BLaER1 (cell line): ENCODE data around the gene SEC16A.
A peak's percentile ranks its signal among the peaks of the same experiment; 100 is the strongest.

Source experiments
- H3K27ac ChIP-seq: shearing (Covaris generic); formaldehyde crosslinking; 2 replicates; pipeline ENCODE4 v1.8.1; 2022
- H3K27me3 ChIP-seq: shearing (Covaris generic); formaldehyde crosslinking; 2 replicates; pipeline ENCODE4 v1.8.1; 2022
- H3K36me3 ChIP-seq: shearing (Covaris generic); formaldehyde crosslinking; 2 replicates; pipeline ENCODE4 v1.8.1; 2022
- H3K4me1 ChIP-seq: shearing (Covaris generic); formaldehyde crosslinking; 2 replicates; pipeline ENCODE4 v1.8.1; 2022
- H3K4me2 ChIP-seq: shearing (Covaris generic); formaldehyde crosslinking; 2 replicates; pipeline ENCODE4 v1.8.1; 2022
- H3K4me3 ChIP-seq: shearing (Covaris generic); formaldehyde crosslinking; 2 replicates; pipeline ENCODE4 v1.8.1; 2022
- H3K9ac ChIP-seq: shearing (Covaris generic); formaldehyde crosslinking; 2 replicates; pipeline ENCODE4 v1.8.1; 2022
- H3K9me3 ChIP-seq: shearing (Covaris generic); formaldehyde crosslinking; 2 replicates; pipeline ENCODE4 v1.8.1; 2022
- H4K20me1 ChIP-seq: shearing (Covaris generic); formaldehyde crosslinking; 2 replicates; pipeline ENCODE4 v1.8.1; 2022
- Cebpa-rat ChIP-seq: shearing (Covaris generic); IDR thresholded peaks from 2 replicates; pipeline ENCODE4 v1.8.1; 2022

Gene SEC16A

DNA sequence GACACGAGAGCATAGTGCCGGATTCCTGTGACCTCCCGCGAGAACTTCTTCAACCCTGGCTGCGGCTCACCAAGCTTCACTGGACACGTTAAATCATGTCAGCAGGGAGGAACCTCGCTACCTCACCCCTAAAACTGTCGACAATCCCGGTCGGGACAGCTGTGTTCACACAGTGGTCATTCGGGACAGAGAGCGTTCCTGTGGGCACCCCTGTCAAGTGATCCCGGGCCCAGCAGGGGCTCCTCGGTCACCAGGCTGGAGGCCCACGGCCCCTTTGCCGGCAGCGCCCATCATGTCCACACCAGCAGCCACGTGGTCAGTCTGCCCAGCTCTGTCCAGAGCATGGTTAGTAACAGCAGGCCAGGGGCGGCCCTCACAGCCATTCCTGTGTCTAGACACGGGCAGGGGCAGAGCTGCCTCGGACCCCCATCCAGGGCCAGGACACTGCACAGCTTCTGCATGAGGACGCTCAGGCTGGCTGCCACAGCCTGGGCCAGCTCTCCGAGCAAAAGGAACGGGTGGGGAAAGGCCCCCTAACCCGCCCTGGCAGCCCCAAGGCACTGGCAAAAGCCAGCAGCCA is 46.7 kb downstream of the SEC16A start:
- peaks cover 86% of the 10 kb centered on the region for H4K20me1 ChIP-seq
- H3K9me3 ChIP-seq = no peaks in the 10 kb centered on the region
- peaks cover 42% of the 10 kb centered on the region for H3K4me1 ChIP-seq
- H3K27me3 ChIP-seq = no peaks in the 10 kb centered on the region
- peak overlapping the region; percentile 96 for H3K4me2 ChIP-seq
- peaks cover 55% of the 10 kb centered on the region for H3K36me3 ChIP-seq
- H3K9ac ChIP-seq = no peak overlapping the region
- TF ChIP-seq Cebpa-rat = no peak
- no peak overlapping the region for H3K27ac ChIP-seq
- no peak overlapping the region for H3K4me3 ChIP-seq

DNA sequence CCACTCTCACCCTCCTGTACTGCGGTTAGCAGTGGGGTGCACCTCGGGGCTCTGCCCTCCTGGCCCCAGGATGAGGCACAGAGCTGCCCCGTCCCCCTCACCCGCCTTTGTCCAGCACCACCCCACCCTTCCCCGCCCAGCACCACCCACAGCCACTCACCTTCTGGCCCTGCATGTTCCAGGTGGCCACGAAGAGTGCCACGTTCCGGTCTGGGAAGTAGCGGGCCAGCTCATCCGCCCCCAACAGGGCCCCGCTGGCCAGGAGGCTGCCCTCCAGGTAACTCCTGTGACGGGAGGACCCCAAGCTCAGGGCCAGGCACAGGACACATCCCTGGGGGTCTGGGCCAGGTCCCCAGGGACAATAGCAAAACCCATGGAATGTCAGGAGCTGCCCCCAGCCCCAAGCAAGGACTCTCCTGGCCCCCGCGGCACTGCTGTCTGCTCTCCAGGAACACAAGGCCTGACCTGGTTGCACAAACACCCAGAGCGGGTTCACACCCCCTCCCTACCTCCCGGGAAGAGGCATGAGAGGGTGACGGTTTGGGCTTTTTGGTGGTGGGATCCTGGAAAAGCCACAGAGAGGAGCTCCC is 48.2 kb downstream of the SEC16A start:
- Histone ChIP-seq H3K4me2 (no peak overlapping the region), H3K4me3 (no peak overlapping the region), H3K27ac (no peak overlapping the region), H4K20me1 (peaks cover 84% of the 10 kb centered on the region), H3K9me3 (no peaks in the 10 kb centered on the region), H3K27me3 (no peaks in the 10 kb centered on the region), H3K36me3 (peaks cover 68% of the 10 kb centered on the region), H3K4me1 (peaks cover 27% of the 10 kb centered on the region), H3K9ac (no peak overlapping the region)
- no peak for TF ChIP-seq Cebpa-rat

- H3K4me3 ChIP-seq = no peak overlapping the region
- H4K20me1 ChIP-seq = peaks cover 90% of the 10 kb centered on the region
- H3K27me3 ChIP-seq = no peaks in the 10 kb centered on the region
- peaks cover 74% of the 10 kb centered on the region for H3K36me3 ChIP-seq
- no peak overlapping the region for H3K9ac ChIP-seq
- peaks cover 27% of the 10 kb centered on the region for H3K4me1 ChIP-seq
- no peak overlapping the region for H3K27ac ChIP-seq
- no peaks in the 10 kb centered on the region for H3K9me3 ChIP-seq
- no peak for TF ChIP-seq Cebpa-rat
- no peak overlapping the region for H3K4me2 ChIP-seq
Measured at GRCh38 chr9:136433849-136434579, 48.8 kb downstream of the SEC16A start.

DNA sequence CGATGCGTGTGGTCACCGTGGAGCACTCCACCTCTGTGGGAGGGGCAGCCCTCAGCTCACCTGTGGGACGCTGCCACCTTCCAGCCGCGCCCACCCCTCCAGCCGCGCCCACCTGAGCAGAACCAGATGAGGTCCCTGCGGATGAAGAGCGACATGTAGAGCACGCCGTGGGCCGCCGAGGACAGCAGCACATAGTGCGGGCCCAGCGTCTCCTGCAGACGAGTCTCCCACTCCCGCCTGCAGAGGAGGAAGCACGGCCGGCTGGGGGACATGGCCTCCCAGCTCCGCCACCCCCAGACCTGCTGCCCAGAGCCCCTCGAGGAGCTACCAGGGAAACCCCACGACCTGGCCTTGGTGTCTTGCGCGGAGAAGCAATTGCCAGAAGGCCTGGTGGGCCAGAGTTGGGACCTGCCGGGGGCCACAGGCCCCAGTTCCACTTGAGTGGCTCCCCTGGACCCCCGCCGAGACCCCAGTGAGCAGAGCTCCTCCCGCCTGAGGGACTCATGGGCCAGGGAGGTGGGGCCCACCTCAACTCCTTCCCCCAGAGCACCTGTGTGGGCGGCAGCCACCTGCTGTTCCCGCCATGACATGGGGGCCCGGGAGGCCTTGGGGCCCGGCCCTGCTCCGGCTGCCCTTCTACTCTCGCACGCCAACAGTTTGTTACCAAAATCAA is 49.7 kb downstream of the SEC16A start:
- H4K20me1 ChIP-seq = peaks cover 84% of the 10 kb centered on the region
- H3K4me1 ChIP-seq = peaks cover 24% of the 10 kb centered on the region
- TF ChIP-seq Cebpa-rat = no peak
- H3K4me3 ChIP-seq = no peak overlapping the region
- no peak overlapping the region for H3K27ac ChIP-seq
- H3K4me2 ChIP-seq = no peak overlapping the region
- H3K9me3 ChIP-seq = no peaks in the 10 kb centered on the region
- no peaks in the 10 kb centered on the region for H3K27me3 ChIP-seq
- no peak overlapping the region for H3K9ac ChIP-seq
- H3K36me3 ChIP-seq = peaks cover 82% of the 10 kb centered on the region

GRCh38 chr9:136432591-136432990 is 50.2 kb downstream of the SEC16A start:
- H3K4me3 ChIP-seq = no peak overlapping the region
- H3K9ac ChIP-seq = no peak overlapping the region
- H3K36me3 ChIP-seq = peaks cover 88% of the 10 kb centered on the region
- H3K9me3 ChIP-seq = no peaks in the 10 kb centered on the region
- H3K27ac ChIP-seq = no peak overlapping the region
- no peak for TF ChIP-seq Cebpa-rat
- H3K27me3 ChIP-seq = no peaks in the 10 kb centered on the region
- peaks cover 18% of the 10 kb centered on the region for H3K4me1 ChIP-seq
- H3K4me2 ChIP-seq = no peak overlapping the region
- peaks cover 78% of the 10 kb centered on the region for H4K20me1 ChIP-seq

DNA sequence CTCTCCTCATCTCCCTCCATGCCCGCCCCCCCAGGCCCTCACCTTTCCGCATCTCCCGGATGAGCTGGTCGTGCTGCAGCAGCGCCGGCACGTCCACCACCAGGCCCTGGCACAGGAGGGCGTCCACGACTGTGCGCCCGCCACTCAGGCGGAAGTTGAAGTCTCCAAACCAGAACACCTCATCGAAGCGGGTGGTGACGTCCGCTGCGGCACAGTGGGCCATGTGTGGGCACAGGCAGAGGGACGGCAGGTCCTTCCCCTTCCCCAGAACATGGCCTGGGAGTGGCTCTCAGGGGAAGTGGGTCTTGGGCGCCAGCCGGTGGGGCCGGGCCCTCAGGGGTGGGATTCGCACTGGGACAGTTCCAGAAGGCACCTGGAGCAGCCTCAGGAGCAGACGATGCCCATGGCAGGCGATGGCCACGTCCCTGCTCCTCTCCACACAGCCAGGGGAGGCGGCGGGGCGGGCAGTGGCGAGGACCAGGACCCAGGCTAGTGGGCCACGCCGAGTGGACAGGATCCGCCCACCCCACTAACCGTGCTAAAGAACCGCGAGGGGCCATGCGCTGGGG is 51.0 kb downstream of the SEC16A start:
- H4K20me1 ChIP-seq = peaks cover 71% of the 10 kb centered on the region
- H3K4me3 ChIP-seq = no peak overlapping the region
- H3K9me3 ChIP-seq = no peaks in the 10 kb centered on the region
- H3K27ac ChIP-seq = no peak overlapping the region
- H3K27me3 ChIP-seq = no peaks in the 10 kb centered on the region
- peaks cover 11% of the 10 kb centered on the region for H3K4me1 ChIP-seq
- H3K36me3 ChIP-seq = peaks cover 93% of the 10 kb centered on the region
- no peak overlapping the region for H3K4me2 ChIP-seq
- no peak for TF ChIP-seq Cebpa-rat
- H3K9ac ChIP-seq = no peak overlapping the region

GRCh38 chr9:136430588-136431234 is 52.1 kb downstream of the SEC16A start:
- Histone ChIP-seq H3K4me2 (no peak overlapping the region), H3K36me3 (peaks cover 93% of the 10 kb centered on the region), H3K27ac (no peak overlapping the region), H3K27me3 (no peaks in the 10 kb centered on the region), H3K9me3 (no peaks in the 10 kb centered on the region), H3K4me1 (no peaks in the 10 kb centered on the region), H3K9ac (no peak overlapping the region), H4K20me1 (peaks cover 59% of the 10 kb centered on the region), H3K4me3 (no peak overlapping the region)
- TF ChIP-seq Cebpa-rat = no peak

- no peak for TF ChIP-seq Cebpa-rat
- Histone ChIP-seq H3K4me1 (no peaks in the 10 kb centered on the region), H3K36me3 (peaks cover 93% of the 10 kb centered on the region), H3K9ac (no peak overlapping the region), H3K27ac (no peak overlapping the region), H3K27me3 (no peaks in the 10 kb centered on the region), H3K9me3 (no peaks in the 10 kb centered on the region), H4K20me1 (peaks cover 51% of the 10 kb centered on the region), H3K4me3 (no peak overlapping the region), H3K4me2 (no peak overlapping the region)
Measured at GRCh38 chr9:136429683-136430491, 53.0 kb downstream of the SEC16A start.
